SKM-1 treated with dmso at 0.1 percent for 144 hours (cell line): ENCODE data around the gene TANC1.

ENCODE experiments used
- DNase-seq: peaks from one replicate; lab custom pipeline; 2025; ENCODE audit not compliant: unreplicated experiment; lab: John Stamatoyannopoulos, UW

Gene TANC1

GRCh38 chr2:158968396-158969161, at the start of gene TANC1:
TANC1 (plus strand) TSS chr2:158968640; CDS start chr2:159065911, 97,271 bp downstream.
- DNase-seq = peak; percentile 85

DNA sequence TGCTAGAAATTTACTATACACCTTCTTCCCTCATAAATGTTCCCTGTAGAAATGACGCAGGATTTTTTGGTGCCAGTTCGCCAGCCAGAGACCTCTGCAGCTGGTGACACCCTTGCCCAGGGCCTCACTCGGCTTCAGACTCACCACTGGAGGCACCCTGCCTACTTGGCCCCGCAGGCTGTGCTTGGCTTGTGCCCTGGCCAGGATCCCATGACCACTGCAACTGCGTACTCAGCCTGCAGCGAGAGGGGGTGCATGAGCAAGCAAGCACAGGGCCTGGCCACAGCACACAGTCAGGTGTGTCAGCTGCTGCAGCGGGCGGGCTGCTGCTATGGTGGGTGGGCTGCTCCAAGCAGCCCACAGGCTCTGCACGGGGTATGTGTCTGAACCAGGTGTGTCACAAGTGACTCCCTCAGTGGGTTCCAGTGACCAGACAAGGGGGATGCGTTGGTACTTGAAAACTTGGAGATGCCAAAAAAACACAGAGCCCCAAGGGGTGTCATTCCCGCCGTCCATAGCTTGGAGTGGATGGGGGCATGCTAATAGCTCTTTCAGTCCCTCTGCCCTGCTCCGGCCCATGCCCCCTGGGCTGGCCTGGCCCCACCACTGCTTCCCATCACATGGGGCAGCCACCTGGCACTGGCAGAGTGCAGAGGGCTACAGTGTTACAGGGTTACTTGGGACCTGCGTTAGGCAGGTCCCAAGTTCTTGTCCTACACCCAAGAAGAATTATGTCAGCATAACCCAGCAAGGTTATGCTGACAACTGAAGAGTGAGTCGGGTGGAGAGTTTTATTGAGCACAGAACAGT, 46.6 kb upstream of the TANC1 start:
- DNase-seq = no peak

DNA sequence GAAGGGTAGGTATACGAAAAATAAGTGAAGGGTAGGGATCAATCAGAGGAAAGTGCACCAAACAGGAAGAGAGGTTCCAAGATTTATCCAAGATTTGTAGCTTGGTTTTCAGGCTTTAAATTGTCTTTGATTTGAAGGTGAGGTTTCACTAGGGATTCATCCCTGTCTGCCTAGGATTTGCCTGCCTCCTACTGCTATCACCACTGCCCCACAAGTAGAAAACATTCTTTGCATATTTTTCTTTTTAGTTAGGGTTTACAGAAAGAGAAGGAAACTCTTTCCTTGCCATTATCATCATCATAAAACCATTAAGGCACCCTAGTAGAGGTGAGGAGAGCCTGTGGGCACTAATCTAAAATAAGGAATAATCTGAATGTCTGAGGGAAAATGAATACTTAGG, 45.8 kb upstream of the TANC1 start:
- no peak for DNase-seq

GRCh38 chr2:158923180-158923594, 45.3 kb upstream of the TANC1 start:
- DNase-seq = no peak

DNA sequence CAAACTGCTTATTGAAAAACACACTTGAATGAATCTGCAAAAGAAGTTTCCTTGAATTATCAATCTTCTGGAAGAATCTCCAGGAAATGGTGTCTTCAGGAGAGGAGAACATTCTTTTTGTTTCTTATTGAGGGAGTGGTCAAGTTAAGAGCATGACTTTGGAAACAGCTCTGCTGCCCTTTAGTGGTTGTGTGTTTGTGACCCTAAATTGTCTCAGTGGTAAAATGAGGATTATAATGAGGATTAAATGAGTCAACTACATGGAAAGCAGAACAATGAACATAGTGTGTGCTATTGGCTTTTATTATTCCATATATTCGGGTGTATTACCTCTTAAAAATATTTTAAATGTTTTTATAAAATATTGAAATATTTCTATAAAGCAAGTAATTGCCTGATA, 44.8 kb upstream of the TANC1 start:
- DNase-seq = no peak

DNA sequence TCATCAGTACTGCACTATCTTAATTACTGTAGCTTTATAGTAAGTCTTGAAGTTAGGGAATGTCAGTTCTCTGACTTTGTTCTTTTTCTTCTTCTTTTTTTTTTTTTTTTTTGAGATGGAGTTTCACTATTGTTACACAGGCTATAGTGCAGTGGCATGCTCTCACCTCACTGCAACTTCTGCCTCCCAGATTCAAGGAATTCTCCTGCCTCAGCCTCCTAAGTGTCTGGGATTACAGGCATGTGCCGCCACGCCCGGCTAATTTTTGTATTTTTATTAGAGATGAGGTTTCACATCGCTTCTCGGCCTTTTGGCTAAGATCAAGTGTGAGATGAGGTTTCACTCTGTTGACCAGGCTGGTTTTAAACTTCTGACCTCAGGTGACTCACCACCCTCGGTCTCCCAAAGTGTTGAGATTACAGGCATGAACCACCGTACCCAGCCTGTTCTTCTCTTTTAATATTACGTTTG, 41.9 kb upstream of the TANC1 start:
- peak; percentile 6 for DNase-seq

- DNase-seq = no peak
These were observed 39.9 kb upstream of the TANC1 start for GRCh38 chr2:158928515-158928914.

GRCh38 chr2:158928965-158929364, 39.5 kb upstream of the TANC1 start:
- DNase-seq = no peak

DNA sequence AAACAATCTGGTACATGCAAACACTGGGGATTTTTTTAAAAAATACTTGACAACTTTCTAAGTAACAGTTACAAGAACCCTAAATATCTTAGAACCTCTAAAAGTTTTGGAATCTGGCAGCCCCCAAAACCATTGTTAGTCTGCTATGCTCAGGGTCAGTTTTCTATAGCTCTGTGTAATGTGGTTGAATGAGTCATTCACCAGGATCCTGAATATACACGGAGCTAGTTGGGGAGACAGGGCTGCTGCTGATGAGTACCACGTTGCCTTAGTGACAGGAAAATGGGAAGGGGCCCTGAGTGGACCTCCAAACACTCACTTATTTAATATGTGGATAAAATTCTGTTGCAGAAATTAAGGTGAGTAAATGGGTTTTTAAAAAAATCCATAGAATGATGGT, 36.9 kb upstream of the TANC1 start:
- DNase-seq = no peak

- no peak for DNase-seq
These were observed 36.3 kb upstream of the TANC1 start for GRCh38 chr2:158932131-158932645.

DNA sequence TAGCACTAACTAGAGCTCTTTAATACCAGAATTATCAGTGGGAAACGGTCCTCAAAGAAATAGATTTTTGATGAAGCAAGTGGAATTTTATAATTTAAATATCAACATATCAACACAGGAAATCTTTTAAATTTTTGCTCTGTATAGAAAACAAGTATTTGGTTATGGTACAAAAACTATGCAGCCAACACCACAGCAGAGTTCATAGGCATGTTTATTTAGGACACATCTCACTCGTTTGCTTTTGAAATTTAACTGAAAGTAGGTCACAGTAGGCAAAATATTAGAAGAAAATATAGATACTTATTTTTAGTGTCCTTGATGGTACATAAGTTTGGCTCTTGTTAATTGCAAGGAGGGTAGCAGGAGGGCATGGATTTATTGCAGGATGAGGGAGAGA, 34.3 kb upstream of the TANC1 start:
- DNase-seq = no peak

DNA sequence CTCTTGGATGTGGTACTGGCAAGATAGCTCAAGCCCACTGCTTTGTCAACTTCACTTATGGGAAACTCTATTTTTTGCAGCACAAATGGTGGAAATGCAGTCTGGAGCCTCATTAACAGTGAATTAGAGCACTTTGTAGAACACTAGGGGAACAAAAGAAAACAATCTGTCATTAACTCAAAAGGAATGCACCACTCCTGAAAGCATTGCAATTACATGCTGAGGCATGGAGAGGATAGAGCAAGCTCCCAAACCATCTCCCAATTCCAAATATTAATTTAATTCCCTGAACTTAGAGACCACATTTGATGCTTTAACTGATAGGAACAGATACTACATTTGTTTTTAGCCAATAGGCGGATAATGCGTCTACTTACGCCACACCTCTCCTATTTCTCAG, 32.8 kb upstream of the TANC1 start:
- no peak for DNase-seq

DNA sequence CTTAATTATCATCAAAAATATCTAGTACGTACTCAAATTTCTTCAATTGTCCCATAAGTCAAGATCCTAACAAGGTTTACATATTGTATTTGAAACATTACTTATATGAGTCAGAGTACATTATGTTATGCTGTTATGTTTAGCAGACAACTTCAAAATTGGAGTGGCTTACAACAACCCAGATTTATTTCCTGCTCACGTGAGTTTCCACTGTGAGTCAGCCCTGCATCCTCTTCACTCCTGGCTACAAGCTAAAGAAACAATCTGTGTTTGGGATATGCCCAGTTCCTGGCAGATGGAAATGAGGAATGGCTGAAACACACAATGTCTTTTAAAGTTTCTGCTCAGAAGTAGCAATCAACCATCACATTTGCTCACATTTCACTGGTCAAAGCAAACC, 31.5 kb upstream of the TANC1 start:
- DNase-seq = no peak

DNA sequence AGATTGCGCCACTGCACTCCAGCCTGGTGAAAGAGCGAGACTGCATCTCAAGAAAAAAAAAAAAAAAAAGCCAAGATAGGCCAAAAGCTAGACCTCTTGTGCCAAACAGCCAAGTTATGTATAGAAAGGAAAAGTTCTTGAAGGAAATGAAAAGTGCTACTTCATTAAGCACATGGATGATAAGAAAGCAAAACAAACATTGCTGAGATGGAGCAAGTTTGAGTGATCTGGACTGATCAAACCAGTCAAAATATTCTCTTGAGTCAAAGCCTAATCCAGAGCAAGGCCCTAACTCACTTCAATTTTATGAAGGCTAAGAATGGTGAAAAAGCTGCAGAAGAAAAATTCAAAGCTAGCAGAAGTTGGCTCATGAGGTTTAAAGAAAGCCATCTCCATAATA, 28.1 kb upstream of the TANC1 start:
- no peak for DNase-seq

GRCh38 chr2:158943973-158944372, 24.5 kb upstream of the TANC1 start:
- no peak for DNase-seq

DNA sequence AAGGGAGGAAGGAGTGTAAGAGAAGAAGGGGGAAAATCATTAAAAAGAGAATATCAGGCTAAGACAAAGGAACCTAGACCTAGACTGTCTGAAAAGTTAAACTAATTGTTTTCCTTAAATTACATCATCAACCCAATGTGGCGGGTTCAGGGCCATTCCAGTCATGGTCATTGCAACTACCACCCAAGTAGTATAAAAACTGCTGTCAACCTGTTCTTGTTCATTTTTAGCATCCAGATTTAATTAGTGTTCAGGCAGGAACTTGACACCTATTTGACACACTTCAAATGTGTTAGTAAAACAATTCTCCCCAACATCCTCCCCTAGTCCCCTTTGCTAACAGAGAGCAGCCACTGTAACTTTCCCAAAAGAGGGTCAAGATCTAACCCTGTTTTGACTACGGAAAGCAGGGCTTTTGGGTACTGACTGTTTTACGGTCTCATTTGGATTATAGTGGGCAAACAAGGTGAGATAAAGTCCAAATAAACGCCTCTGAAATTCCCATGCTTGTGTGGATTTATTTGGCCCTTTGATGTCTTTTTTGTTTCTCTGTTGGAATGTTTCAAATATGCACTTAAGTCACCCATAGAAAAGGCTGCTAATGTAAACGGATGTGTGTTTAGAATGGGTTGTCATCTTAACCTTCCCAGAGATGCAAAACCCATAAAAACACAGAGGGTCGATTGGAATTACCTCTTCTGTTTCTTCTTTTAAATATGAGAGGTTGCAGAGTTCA, 19.3 kb upstream of the TANC1 start:
- DNase-seq = no peak

- DNase-seq = no peak
These were observed 15.0 kb upstream of the TANC1 start for GRCh38 chr2:158953454-158953853.

DNA sequence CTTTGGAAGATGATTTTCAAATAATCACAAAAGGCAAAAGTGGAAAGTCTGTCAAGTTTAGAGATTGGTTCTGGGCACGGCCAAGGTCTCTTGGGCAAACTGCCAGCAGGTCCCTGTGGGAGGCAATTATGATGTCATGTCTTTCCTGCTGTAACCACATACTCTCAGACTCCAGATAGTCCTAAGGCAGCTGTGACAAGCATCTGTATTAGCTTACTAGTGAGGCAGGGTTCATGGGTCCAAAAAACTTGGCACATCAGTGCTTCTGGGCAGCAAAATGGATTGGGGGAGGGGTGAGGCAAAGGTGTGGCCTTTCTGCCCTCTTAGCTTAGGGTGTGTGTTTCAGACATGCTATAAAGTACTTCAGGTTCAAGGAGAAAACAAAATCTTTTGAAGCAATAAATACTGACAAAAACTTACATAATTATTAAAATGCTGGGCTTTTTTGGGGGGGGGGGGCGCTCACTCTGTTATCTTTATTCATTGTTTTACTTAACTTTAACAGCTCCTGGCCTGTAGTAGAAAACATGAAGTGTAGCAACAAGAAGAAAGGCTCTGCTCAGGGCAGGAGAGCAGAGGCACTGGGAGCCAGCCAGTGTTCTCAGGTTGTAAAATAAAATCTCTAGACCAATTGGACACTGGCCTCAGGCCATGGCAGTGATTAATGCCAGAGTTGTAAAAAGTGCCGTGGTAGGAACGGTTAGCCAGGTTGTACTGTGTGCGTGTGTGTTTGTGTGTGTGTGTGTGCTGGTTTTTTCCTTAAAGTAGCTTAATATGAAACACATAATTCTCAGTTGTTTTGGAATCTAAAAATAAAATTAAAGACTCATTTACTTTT, 14.3 kb upstream of the TANC1 start:
- DNase-seq = peak; percentile 72

- no peak for DNase-seq
These were observed 12.5 kb upstream of the TANC1 start for GRCh38 chr2:158955842-158956365.

DNA sequence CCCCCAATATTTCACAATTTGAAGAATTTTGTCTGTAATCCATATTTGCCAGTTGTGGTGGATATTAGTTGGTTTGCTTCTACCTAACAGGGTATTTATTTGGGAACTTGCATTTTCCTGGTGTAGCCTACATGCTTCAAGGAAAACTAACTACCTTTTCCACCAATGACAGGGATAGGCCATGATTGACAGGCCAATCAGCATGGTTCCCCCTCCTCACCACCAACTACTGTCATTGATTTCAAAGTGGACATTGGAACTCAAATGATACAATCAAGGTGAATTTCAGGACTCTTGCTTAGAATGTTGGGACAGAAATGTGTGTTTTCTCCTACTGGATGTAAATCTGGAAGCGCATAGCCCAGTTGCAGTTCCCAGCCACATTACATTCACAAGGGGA, 10.1 kb upstream of the TANC1 start:
- no peak for DNase-seq
